CD4-positive, alpha-beta T cell treated with Interleukin-12 subunit alpha and Interleukin-12 subunit beta, for 1 hour (primary cell): ENCODE results near the gene NXPH4.

ENCODE experiments used
- DNase-seq: peaks from one replicate; pipeline ENCODE4 v3.0.0-alpha.2; 2020

Gene NXPH4

DNA sequence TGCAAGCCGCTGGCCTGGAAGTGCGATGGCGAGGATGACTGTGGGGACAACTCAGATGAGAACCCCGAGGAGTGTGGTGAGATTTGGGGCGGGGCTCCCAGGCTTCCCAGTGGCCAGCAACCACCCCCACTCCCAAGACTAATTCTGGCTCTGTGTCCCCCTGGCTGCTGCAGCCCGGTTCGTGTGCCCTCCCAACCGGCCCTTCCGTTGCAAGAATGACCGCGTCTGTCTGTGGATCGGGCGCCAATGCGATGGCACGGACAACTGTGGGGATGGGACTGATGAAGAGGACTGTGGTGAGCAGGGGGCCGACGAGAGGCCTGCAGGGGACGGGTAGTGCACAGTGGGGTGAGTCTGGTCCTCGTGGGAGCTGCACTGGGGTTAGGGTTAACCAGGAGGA, 12.1 kb upstream of the NXPH4 start:
- DNase-seq, result no peak

DNA sequence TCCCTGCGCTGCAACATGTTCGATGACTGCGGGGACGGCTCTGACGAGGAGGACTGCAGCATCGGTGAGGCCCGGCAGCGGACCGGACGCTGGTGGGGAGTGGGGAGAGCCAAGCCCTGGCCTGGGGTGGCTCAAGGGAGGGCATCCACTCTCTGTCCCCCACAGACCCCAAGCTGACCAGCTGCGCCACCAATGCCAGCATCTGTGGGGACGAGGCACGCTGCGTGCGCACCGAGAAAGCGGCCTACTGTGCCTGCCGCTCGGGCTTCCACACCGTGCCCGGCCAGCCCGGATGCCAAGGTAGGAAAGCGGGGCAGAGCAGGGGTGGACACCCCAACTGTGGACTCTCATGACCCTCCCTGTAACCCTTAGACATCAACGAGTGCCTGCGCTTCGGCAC, 11.4 kb upstream of the NXPH4 start:
- DNase-seq, result no peak

DNA sequence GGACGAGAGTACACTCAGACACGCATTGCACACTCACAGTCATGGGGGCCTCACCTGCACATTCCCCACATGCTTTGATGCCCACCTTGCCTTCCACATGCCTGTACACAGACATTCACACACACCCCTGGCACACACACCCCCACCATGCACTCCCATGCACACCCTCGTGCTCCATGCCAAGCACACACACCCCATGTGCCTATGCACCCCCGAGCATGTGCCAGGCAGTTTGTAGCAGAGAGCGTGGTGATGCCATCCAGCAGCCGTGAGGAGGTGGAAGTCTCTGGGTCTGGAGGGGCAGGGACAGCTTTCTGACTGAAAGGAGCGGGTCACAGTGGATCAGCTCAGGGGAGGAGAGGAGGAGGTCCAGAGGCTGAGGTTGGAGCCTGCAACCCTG, 10.7 kb upstream of the NXPH4 start:
- DNase-seq, result no peak

DNA sequence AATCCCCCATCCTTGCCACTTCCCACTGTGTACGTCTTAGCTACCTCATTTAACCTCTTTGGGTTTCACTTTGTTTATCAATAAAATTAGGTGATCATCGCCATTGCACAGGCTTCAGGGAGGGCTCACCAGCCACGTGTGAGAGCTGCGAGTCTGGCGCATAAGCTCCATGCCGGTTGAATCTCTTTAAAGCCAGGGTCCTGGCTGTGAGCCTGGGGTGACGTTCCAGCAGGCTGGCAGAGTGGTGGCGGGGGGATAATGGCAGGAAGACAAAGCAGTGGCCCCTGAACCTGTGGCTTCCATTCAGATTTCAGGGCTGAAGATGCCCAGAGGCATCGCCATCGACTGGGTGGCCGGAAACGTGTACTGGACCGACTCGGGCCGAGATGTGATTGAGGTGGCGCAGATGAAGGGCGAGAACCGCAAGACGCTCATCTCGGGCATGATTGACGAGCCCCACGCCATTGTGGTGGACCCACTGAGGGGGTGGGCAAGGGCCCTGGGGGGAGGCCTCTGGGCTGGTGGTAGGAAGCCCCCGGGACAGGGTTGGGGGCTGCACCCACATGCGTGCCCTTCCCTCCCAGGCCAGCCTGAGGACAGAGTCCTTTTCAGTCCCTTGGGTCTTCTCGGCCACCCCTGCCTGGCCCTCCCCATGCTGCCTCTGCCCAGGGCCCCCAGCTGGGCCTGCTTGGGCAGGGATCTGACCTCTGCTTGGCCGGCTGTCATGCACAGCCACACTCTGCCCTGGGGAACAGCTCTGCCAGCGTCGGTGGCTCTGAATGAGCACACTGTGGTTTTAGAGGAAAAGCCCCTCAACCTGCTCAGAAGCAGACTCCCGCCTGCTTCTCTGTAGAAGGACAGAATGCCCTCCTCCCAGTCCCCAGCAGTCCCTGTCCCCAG, 8.6 kb upstream of the NXPH4 start:
- DNase-seq, result no peak

DNA sequence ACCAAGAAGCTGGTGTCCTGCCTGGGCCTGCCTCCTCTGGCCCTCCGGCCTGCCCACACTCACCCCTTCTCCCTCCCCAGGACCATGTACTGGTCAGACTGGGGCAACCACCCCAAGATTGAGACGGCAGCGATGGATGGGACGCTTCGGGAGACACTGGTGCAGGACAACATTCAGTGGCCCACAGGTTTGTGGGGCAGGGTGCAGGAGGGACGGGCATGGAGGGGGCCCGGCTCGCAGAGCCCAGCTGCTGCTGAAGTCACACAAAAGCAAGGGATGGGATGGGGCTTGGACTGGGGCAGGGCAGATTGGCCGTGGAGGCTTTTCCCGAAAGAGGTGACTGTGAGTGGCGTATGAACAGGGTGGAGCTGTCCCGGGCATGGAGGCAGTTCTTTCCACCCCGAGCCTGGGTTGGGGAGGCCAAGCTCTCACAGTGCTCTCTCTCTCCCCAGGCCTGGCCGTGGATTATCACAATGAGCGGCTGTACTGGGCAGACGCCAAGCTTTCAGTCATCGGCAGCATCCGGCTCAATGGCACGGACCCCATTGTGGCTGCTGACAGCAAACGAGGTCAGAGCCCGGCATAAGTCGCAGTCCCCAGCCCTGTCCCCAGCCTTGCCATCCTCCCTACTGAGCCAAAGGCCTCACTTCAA, 7.8 kb upstream of the NXPH4 start:
- no peak for DNase-seq

- DNase-seq, result no peak
Measured at GRCh38 chr12:57209916-57210315, 6.7 kb upstream of the NXPH4 start.

- no peak for DNase-seq
Measured at GRCh38 chr12:57210461-57210860, 6.1 kb upstream of the NXPH4 start.

DNA sequence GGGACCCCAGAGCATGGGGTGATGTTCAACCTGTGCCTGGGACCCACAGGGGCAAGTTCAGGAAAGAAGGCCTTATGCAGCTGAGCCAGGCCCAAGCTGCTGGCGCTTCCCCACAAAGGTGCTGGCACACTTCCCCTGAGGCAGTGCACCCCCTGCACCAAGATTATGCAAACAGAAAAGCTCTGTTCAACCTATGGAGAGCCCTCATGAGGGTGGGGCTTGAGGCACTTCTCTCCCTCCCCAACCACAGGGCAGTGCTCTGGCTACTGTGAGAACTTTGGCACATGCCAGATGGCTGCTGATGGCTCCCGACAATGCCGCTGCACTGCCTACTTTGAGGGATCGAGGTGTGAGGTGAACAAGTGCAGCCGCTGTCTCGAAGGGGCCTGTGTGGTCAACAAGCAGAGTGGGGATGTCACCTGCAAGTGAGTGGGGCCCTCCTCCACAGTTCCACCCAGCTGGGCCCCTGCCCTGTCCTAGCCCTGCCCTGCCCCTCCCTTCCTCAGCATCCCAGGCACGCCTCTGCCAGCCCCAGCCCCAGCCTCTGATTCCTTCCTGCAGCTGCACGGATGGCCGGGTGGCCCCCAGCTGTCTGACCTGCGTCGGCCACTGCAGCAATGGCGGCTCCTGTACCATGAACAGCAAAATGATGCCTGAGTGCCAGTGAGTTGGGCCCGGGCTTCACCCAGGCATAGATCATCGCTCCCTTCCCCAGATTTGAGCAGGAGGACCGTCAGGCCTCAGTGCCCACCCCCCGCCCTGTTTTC, 5.5 kb upstream of the NXPH4 start:
- DNase-seq, result no peak

DNA sequence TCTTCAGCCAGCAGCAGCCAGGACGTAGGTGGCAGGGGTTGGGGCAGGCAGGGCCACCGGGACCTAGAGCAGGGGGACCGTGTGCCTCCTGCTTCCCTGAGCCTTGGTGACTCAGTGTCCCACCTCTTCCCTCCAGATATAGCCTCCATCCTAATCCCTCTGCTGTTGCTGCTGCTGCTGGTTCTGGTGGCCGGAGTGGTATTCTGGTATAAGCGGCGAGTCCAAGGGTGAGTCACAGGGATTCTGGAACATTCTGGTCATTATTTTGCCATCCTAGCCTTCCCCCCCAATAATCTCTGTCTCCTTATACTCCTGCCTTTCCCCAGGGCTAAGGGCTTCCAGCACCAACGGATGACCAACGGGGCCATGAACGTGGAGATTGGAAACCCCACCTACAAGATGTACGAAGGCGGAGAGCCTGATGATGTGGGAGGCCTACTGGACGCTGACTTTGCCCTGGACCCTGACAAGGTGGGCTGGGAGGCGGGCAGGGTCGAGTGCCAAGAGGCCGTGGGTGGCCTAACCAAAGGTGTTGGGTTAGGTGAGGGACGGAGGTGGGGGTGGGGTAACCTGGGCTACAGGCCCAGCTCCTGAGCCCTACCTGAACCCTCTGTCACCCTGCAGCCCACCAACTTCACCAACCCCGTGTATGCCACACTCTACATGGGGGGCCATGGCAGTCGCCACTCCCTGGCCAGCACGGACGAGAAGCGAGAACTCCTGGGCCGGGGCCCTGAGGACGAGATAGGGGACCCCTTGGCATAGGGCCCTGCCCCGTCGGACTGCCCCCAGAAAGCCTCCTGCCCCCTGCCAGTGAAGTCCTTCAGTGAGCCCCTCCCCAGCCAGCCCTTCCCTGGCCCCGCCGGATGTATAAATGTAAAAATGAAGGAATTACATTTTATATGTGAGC, 4.5 kb upstream of the NXPH4 start:
- no peak for DNase-seq

GRCh38 chr12:57212701-57213057, 3.9 kb upstream of the NXPH4 start:
- DNase-seq, result no peak

- DNase-seq, result peak; percentile 87
Measured at GRCh38 chr12:57213058-57213715, 3.4 kb upstream of the NXPH4 start.

- no peak for DNase-seq
Measured at GRCh38 chr12:57213763-57214397, 2.7 kb upstream of the NXPH4 start.

- peak; percentile 76 for DNase-seq
Measured at GRCh38 chr12:57214398-57214781, 2.2 kb upstream of the NXPH4 start.

GRCh38 chr12:57215065-57215464, 1.5 kb upstream of the NXPH4 start:
- DNase-seq, result no peak

GRCh38 chr12:57215668-57216013, 953 bp upstream of the NXPH4 start:
- peak; percentile 53 for DNase-seq

- DNase-seq, result peak; percentile 54
Measured at GRCh38 chr12:57216921-57217879, 606 bp downstream of the NXPH4 start.

DNA sequence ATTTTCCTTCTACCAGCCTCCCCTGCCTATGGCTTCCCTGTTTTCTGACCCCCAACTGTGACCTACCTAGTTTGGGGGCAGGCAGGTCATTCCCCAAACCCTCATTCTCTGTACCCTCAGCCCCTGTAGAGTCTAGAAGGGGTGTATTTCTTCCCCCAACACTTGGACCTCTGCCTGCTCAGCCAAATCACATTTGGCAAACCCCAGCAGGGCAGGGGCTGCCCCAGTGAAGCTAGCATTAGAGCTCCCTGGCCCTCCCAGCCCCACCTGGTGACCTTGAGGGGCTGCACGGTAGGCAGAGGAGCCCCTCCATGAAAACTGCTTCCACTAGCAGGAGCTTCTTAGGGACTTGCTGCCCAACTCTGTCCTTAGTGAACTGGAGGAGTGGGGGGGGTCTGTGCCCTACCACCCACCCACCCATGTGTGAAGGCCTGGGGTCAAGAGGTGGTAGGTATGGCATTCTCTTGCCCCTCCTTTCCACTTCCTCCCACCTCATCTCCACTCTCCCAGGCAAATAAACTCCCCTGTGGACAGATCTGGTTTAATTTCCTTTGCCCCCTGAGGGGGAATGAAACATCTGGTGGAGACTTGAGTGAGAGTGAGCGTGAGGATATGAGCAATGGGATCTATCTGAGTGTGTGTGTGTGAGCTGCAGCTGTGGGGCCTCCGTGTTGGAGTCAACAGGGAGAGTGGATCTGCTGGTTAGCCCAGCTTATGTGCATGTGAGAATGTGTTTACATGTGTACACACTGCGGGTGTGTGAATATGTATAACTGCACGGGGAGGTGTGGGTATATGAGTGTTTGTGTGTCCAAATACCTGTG, 1.6 kb downstream of the NXPH4 start:
- DNase-seq, result no peak

DNA sequence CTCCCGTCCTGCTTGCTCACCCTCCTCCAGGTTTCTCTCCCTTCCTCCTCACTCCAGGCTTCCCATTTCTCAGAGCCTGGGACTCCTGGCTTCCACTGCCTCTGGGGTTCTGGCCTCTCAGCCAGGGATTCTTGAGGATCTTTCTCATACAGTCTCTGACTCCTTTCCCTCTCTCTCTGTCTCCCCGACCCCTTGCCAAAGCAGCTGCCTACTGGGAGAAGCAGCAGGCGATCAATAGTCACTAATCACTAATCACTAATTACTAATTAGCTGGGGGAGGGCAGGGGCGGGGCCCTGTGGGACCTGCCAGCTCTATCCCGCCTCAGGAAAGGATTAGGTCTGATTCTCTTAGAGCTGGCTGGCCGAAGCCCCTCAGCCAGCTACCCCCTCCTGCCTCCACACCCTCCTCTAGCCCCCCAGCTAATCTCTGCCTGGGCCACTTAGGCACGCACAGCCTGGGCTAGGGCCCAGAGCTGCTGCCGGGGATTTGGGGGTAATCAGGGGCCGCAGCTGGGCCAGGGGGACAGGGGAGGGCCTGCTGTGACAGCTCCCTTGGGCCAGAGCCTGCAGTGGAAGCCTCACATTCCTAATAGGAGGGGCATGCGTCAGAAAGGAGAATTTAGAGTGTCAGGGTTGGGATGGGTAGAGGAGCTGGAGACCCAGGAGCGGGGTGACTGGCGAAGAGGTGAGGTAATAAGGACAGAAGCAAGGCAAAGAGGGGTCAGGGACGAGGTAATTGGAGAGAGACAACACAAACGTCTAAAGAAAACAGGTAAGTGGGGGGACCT, 2.8 kb downstream of the NXPH4 start:
- DNase-seq, result no peak
